Measurements from ENCODE around the gene PTPN21. TPM values are rescaled to one million over a fixed set of nuclear protein-coding genes. Genes with fewer than 3 reads are reported as not detected.

Gene PTPN21
- total and polyA plus RNA-seq, 2 of the 13 experiments (the other 11 are each of a cell fraction or from before 2014, with no cell fraction given) = 2.0 to 3.7 TPM

DNA sequence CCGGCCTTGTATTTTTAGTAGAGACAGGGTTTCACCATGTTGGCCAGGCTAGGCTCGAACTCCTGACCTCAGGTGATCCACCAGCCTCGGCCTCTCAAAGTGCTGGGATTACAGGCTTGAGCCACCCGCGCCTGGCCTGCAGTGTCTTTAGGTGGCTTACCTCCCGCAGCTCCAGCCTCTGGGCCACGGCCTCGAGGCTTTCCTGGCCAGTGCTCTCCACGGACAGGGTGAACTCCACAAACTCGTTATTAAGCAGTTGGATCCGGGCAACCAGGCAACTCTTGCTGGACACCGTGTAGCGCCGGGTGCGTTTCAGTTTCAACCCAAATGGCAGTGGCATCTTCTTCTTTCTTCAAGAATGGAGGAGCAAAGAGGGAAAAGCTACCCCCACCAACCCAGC is 4.7 kb downstream of the PTPN21 start:
- Histone ChIP-seq H4K20me1 (ENCODE audit: insufficient read depth, low read length) (no peaks in the 10 kb centered on the region), H2AFZ (ENCODE audit: low read length) (no peak overlapping the region), H3K27ac (ENCODE audit: extremely low read length, insufficient read depth, low read length) (no peak overlapping the region), H3K9me3 (ENCODE audit: low read length) (no peaks in the 10 kb centered on the region), H3K4me3 (replicated peaks in 1 of 3; ENCODE audit: insufficient read depth in 1 of 3, low read depth in 2 of 3, low read length in 3 of 3) (no peak overlapping the region), H3K4me2 (ENCODE audit: low read depth, low read length) (no peak overlapping the region), H3K9ac (ENCODE audit: insufficient read depth, low read depth, low read length) (no peak overlapping the region), H3K27me3 (ENCODE audit: control insufficient read depth in 1 of 2, insufficient read depth in 2 of 2, low read length in 2 of 2) (no peaks in the 10 kb centered on the region), H3K79me2 (ENCODE audit: insufficient read depth, low read length) (no peaks in the 10 kb centered on the region), H3K4me1 (ENCODE audit: insufficient read depth, low read length) (peaks cover 17% of the 10 kb centered on the region), H3K36me3 (replicated peaks in 1 of 2; ENCODE audit: control insufficient read depth in 1 of 2, insufficient read depth in 2 of 2, low read length in 2 of 2) (peaks cover 0 to 11% of the 10 kb centered on the region in 2 experiments; a peak in 2 of 5 replicates)
- CTCF ChIA-PET (ENCODE audit: low intra/inter-chr PET ratio, low total read pairs) = no interaction called here
- no peak for ATAC-seq
- in situ Hi-C loops (cut with HindIII; ENCODE audit: extremely low pct_ligation_motif_present, low pct_unique_long_range_greater_than_20kb) (no loop called here), intact Hi-C loops (cut with micrococcal nuclease; ENCODE audit: unreplicated experiment) (loop anchor here (10.0 kb wide), 1 partner anchor 165 kb away; the partner anchor contains the start of gene SPATA7)
- FAIRE-seq = no peak
- TF ChIP-seq PHF5A (CRISPR knock-in tag; IDR thresholded peaks at IDR 0.05; ENCODE audit: low read depth, unreplicated experiment) (no peak), HNRNPUL1 (IDR thresholded peaks at IDR 0.05; ENCODE audit: low read depth, low read length) (no peak)
- POLR2A ChIA-PET = no interaction called here
- no peak for DNase-seq (ENCODE audit: low spot score)
- no TSS peak for BruUV-seq (replicated peaks)
- over 99% methylated on average over 13 of the region's 15 CpGs for WGBS (ENCODE audit: low lambda C conversion rate)

DNA sequence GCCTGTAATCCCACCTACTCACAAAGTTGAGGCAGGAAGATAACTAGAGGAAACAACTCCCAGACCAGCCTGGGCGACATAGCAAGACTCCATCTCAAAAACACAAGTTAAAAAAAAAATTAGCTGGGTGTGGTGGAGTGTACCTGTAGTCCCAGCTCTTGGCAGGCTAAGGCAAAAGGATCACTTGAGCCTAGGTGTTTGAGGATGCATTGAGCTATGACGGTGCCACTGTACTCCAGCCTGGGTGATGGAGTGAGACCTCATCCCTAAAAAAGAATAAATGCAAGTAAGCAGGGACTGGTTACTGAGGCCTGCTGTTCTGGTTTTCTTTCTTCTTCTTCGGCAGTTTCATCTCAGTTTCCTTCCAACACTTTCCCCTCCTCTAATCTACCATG is 7.4 kb downstream of the PTPN21 start:
- in situ Hi-C loops (cut with HindIII; ENCODE audit: extremely low pct_ligation_motif_present, low pct_unique_long_range_greater_than_20kb) (no loop called here), intact Hi-C loops (cut with micrococcal nuclease; ENCODE audit: unreplicated experiment) (no loop called here)
- DNase-seq (ENCODE audit: low spot score) (no peak), ATAC-seq (no peak), FAIRE-seq (no peak)
- Histone ChIP-seq H3K4me1 (ENCODE audit: insufficient read depth, low read length) (peaks cover 14% of the 10 kb centered on the region), H3K9ac (ENCODE audit: insufficient read depth, low read depth, low read length) (no peak overlapping the region), H3K27ac (ENCODE audit: extremely low read length, insufficient read depth, low read length) (no peak overlapping the region), H3K9me3 (ENCODE audit: low read length) (no peaks in the 10 kb centered on the region), H3K4me3 (replicated peaks in 1 of 3; ENCODE audit: insufficient read depth in 1 of 3, low read depth in 2 of 3, low read length in 3 of 3) (no peak overlapping the region), H4K20me1 (ENCODE audit: insufficient read depth, low read length) (no peaks in the 10 kb centered on the region), H3K4me2 (ENCODE audit: low read depth, low read length) (no peak overlapping the region), H3K36me3 (replicated peaks in 1 of 2; ENCODE audit: control insufficient read depth in 1 of 2, insufficient read depth in 2 of 2, low read length in 2 of 2) (peaks cover 0 to 11% of the 10 kb centered on the region in 2 experiments; a peak in 2 of 5 replicates), H3K79me2 (ENCODE audit: insufficient read depth, low read length) (no peaks in the 10 kb centered on the region), H2AFZ (ENCODE audit: low read length) (no peak overlapping the region), H3K27me3 (ENCODE audit: control insufficient read depth in 1 of 2, insufficient read depth in 2 of 2, low read length in 2 of 2) (no peaks in the 10 kb centered on the region; a peak in 1 of 5 replicates)
- WGBS (ENCODE audit: low lambda C conversion rate) = 92% methylated on average over 3 of the region's 3 CpGs
- BruUV-seq (replicated peaks) = no TSS peak
- ChIA-PET CTCF (ENCODE audit: low intra/inter-chr PET ratio, low total read pairs) (no interaction called here), POLR2A (no interaction called here)
- TF ChIP-seq NAIF1 (CRISPR knock-in tag; IDR thresholded peaks at IDR 0.05; ENCODE audit: borderline replicate concordance) = no peak
- TF ChIP-seq ZNF660 (CRISPR knock-in tag; IDR thresholded peaks at IDR 0.05; ENCODE audit: borderline replicate concordance, low read depth) = no peak
- no peak for TF ChIP-seq NFE2L1 (CRISPR knock-in tag; IDR thresholded peaks at IDR 0.05; ENCODE audit: borderline replicate concordance)
- no peak for TF ChIP-seq ZNF83 (CRISPR knock-in tag; IDR thresholded peaks at IDR 0.05; ENCODE audit: borderline replicate concordance)
- TF ChIP-seq ZNF616 (CRISPR knock-in tag; IDR thresholded peaks at IDR 0.05; ENCODE audit: low read depth) = no peak
- no peak for TF ChIP-seq ZNF44 (CRISPR knock-in tag; IDR thresholded peaks at IDR 0.05)
- TF ChIP-seq, protein P1, sequence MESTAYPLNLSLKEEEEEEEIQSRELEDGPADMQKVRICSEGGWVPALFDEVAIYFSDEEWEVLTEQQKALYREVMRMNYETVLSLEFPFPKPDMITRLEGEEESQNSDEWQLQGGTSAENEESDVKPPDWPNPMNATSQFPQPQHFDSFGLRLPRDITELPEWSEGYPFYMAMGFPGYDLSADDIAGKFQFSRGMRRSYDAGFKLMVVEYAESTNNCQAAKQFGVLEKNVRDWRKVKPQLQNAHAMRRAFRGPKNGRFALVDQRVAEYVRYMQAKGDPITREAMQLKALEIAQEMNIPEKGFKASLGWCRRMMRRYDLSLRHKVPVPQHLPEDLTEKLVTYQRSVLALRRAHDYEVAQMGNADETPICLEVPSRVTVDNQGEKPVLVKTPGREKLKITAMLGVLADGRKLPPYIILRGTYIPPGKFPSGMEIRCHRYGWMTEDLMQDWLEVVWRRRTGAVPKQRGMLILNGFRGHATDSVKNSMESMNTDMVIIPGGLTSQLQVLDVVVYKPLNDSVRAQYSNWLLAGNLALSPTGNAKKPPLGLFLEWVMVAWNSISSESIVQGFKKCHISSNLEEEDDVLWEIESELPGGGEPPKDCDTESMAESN (CRISPR knock-in tag; conservative IDR thresholded peaks at IDR 0.05) = no peak
- TF ChIP-seq ZNF10 (CRISPR knock-in tag; IDR thresholded peaks at IDR 0.05; ENCODE audit: borderline replicate concordance, low read depth) = no peak
- TF ChIP-seq MIER3 (CRISPR knock-in tag; IDR thresholded peaks at IDR 0.05; ENCODE audit: borderline replicate concordance) = no peak
- TF ChIP-seq SMAD9 (CRISPR knock-in tag; IDR thresholded peaks at IDR 0.05) = no peak
- no peak for TF ChIP-seq ZMYM2 (CRISPR knock-in tag; IDR thresholded peaks at IDR 0.05)
- no peak for TF ChIP-seq DPF2 (CRISPR knock-in tag; IDR thresholded peaks at IDR 0.05; ENCODE audit: borderline replicate concordance, low read depth)
- TF ChIP-seq ZNF383 (CRISPR knock-in tag; IDR thresholded peaks at IDR 0.05; ENCODE audit: borderline replicate concordance) = no peak
- no peak for TF ChIP-seq JDP2 (CRISPR knock-in tag; IDR thresholded peaks at IDR 0.05; ENCODE audit: borderline replicate concordance)
